Cardiac fibroblast (primary cell): ENCODE results near the gene PIGX.
A peak's percentile ranks its signal among the peaks of the same experiment; 100 is the strongest.

ENCODE experiments used
- DNase-seq, 2 donors: peaks; one replicate each; pipeline versions ENCODE4 v3.0.0 to v3.0.0-alpha.2; 2010; ENCODE audit warnings: low read depth in 2 of 2
- H3K4me3 ChIP-seq, 2 donors: replicated peaks in 1 of 2; 1 replicate in 1 of 2; 2 replicates in 1 of 2; pipeline ENCODE4 v1.5.1; 2011; ENCODE audit warnings: low read depth in 2 of 2, low read length in 2 of 2, mild to moderate bottlenecking in 2 of 2, moderate library complexity in 1 of 2
- CTCF ChIP-seq: IDR thresholded peaks from one replicate; pipeline ENCODE4 v1.5.1; 2011; ENCODE audit warnings: low read depth, mild to moderate bottlenecking, low read length, inconsistent platforms

The PIGX gene

GRCh38 chr3:196721097-196721496 lies 8.9 kb downstream of the PIGX start:
- no peak for DNase-seq
- no peak for TF ChIP-seq CTCF
- no peak overlapping the region for H3K4me3 ChIP-seq

- H3K4me3 ChIP-seq: no peak overlapping the region
- DNase-seq: peak; percentile 18 to 72
- TF ChIP-seq CTCF: no peak
Measured at GRCh38 chr3:196726788-196727675, 14.9 kb downstream of the PIGX start.

- peak in 1 of 2 donors; percentile 63 for DNase-seq
Measured at GRCh38 chr3:196735751-196736150, 23.6 kb downstream of the PIGX start.

GRCh38 chr3:196736670-196737374 lies 24.6 kb downstream of the PIGX start:
- H3K4me3 ChIP-seq: no peak overlapping the region
- TF ChIP-seq CTCF: no peak
- DNase-seq: peak; percentile 26 to 36

More at GRCh38 chr3:196735751-196736150, 23.6 kb downstream of the PIGX start:
- no peak for TF ChIP-seq CTCF
- H3K4me3 ChIP-seq: no peak overlapping the region

GRCh38 chr3:196737655-196738054 lies 25.5 kb downstream of the PIGX start:
- TF ChIP-seq CTCF: no peak
- H3K4me3 ChIP-seq: no peak overlapping the region
- no peak for DNase-seq

- peak within 1 kb of the TSS; percentile 80 to 83 for H3K4me3 ChIP-seq
- DNase-seq: peak; percentile 86 to 91
- no peak for TF ChIP-seq CTCF
Measured at GRCh38 chr3:196739671-196740480, 27.7 kb downstream of the PIGX start, which contains the start of gene PAK2. Gene PAK2 (plus strand): TSS chr3:196739857. CDS start chr3:196782647, 42,790 bp downstream.
